Measurements from ENCODE around the gene NDUFC1. TPM values are rescaled to one million over a fixed set of nuclear protein-coding genes. Genes with fewer than 3 reads are reported as not detected.

The NDUFC1 gene

GRCh38 chr4:139241086-139241783 is 61.0 kb downstream of the NDUFC1 start:
- H3K27ac ChIP-seq (ENCODE audit: low read depth, low read length): no peak overlapping the region
- no peak overlapping the region for H2AK5ac ChIP-seq (ENCODE audit: low read length)
- no peak overlapping the region for H3K56ac ChIP-seq (ENCODE audit: low read length)
- H2BK15ac ChIP-seq (replicated peaks; ENCODE audit: low read depth): no peak overlapping the region
- no peak overlapping the region for H4K5ac ChIP-seq (ENCODE audit: low read length)
- peak; percentile 2 for DNase-seq
- H3K23ac ChIP-seq (ENCODE audit: low read length): no peak overlapping the region
- H2BK5ac ChIP-seq (ENCODE audit: low read length): no peak overlapping the region
- H3K79me2 ChIP-seq (ENCODE audit: control insufficient read depth, insufficient read depth, low read length): no peaks in the 10 kb centered on the region
- no CpG with 5 or more reads among the region's 11 CpGs for WGBS (ENCODE audit: extremely low coverage, insufficient coverage, low lambda C conversion rate)
- H3K4me2 ChIP-seq (ENCODE audit: low read length): no peak overlapping the region
- no peak overlapping the region for H3K4me3 ChIP-seq (ENCODE audit: low read length)
- H3K4ac ChIP-seq (ENCODE audit: low read depth, low read length): no peak overlapping the region
- H3K4me1 ChIP-seq (ENCODE audit: control insufficient read depth, low read depth, low read length): no peaks in the 10 kb centered on the region
- H3K36me3 ChIP-seq (ENCODE audit: control insufficient read depth, insufficient read depth, low read length): no peaks in the 10 kb centered on the region
- no peak overlapping the region for H3K9ac ChIP-seq (ENCODE audit: low read length)
- no peaks in the 10 kb centered on the region for H3K79me1 ChIP-seq (ENCODE audit: low read length)
- no peaks in the 10 kb centered on the region for H3K27me3 ChIP-seq (ENCODE audit: insufficient read depth, low read length, poor library complexity)
- no peak overlapping the region for H4K8ac ChIP-seq (ENCODE audit: low read depth, low read length)
- no peak overlapping the region for H3K18ac ChIP-seq (ENCODE audit: low read length)
- no peak overlapping the region for H2BK120ac ChIP-seq (ENCODE audit: low read depth, low read length)

Small RNAs within 50 kb of the gene (small RNA-seq; reads per million reads assigned to genes)
- gene RNU6-1074P (ENCODE audit: insufficient read depth): not detected
- gene RNU6-1214P (ENCODE audit: insufficient read depth): not detected

Data from mesendoderm (in vitro differentiated cells).